K562 (cell line): Measurements from ENCODE around the gene IFT81. TPM values are rescaled to one million over a fixed set of nuclear protein-coding genes. Genes with fewer than 3 reads are reported as not detected.

Source experiments
- ASH1L ChIP-seq: fragments of 450-650 bp; IDR thresholded peaks from 2 replicates; pipeline ENCODE4 v1.6.1; 2018; ENCODE audit warnings: borderline replicate concordance, mild to moderate bottlenecking, low read depth; ENCODE audit not compliant: partially characterized antibody
- CHAMP1 ChIP-seq: fragments of 450-650 bp; IDR thresholded peaks from 2 replicates; pipeline ENCODE4 v1.6.1; 2016; ENCODE audit warnings: mild to moderate bottlenecking
- ELF1 ChIP-seq: fragments of 200-800 bp; sonication (Bioruptor generic); IDR thresholded peaks from 2 replicates; pipeline ENCODE4 v1.6.1; 2016; ENCODE audit warnings: missing genetic modification characterization, missing compliant biosample characterization
- FOS ChIP-seq: IDR thresholded peaks from 3 replicates; pipeline ENCODE4 v1.6.1; 2011; ENCODE audit not compliant: insufficient read length; ENCODE audit errors: extremely low read depth
- HCFC1 ChIP-seq: IDR thresholded peaks from 2 replicates; pipeline ENCODE4 v1.6.1; 2012; ENCODE audit warnings: low read depth, low read length, improper control_type of control experiment
- HDAC2 ChIP-seq: fragments of 450-650 bp; IDR thresholded peaks from 2 replicates; pipeline ENCODE4 v1.6.1; 2016; ENCODE audit warnings: mild to moderate bottlenecking
- KLF16 ChIP-seq: IDR thresholded peaks from 2 replicates; pipeline ENCODE4 v1.6.1; 2016; ENCODE audit warnings: antibody characterized with exemption
- MBD2 ChIP-seq: sonication (generic); IDR thresholded peaks from 2 replicates; pipeline ENCODE4 v1.6.1; 2016; ENCODE audit warnings: low read depth, borderline replicate concordance
- NR2C1 ChIP-seq, 2 experiments: fragments of 450-650 bp; IDR thresholded peaks; 2 replicates each; pipeline ENCODE4 v1.6.1; 2017; ENCODE audit warnings: mild to moderate bottlenecking in 2 of 2, antibody characterized with exemption in 1 of 2, inconsistent platforms in 1 of 2, missing compliant biosample characterization in 1 of 2, missing genetic modification characterization in 1 of 2
- PCBP2 ChIP-seq: fragments of 200-400 bp; formaldehyde crosslinking; IDR thresholded peaks from 2 replicates; pipeline ENCODE4 v1.6.1; 2018; ENCODE audit warnings: low read length, low read depth, mild to moderate bottlenecking, moderate library complexity; ENCODE audit not compliant: poor library complexity, severe bottlenecking
- PHF21A ChIP-seq: fragments of 450-650 bp; IDR thresholded peaks from 2 replicates; pipeline ENCODE4 v1.6.1; 2017; ENCODE audit warnings: low read depth, borderline replicate concordance
- RAD51 ChIP-seq: fragments of 450-650 bp; IDR thresholded peaks from 2 replicates; pipeline ENCODE4 v1.7.1; 2016; ENCODE audit warnings: low read depth, mild to moderate bottlenecking, borderline replicate concordance
- SMAD4 ChIP-seq: fragments of 250-450 bp; sonication (Bioruptor Pico); conservative IDR thresholded peaks from 2 replicates; pipeline ENCODE4 v1.8.0; 2021; ENCODE audit warnings: inconsistent platforms, mild to moderate bottlenecking, moderate library complexity
- TFE3 ChIP-seq: fragments of 450-650 bp; formaldehyde crosslinking; IDR thresholded peaks from 2 replicates; pipeline ENCODE4 v1.4.0; 2020; ENCODE audit warnings: mild to moderate bottlenecking, mixed read lengths
- TOE1 ChIP-seq, 2 experiments: fragments of 450-650 bp in 1 of 2; sonication (generic) in 1 of 2; formaldehyde crosslinking in 1 of 2; IDR thresholded peaks; 2 replicates each; pipeline versions ENCODE4 v1.7.1 to v1.8.0; 2016 to 2022; ENCODE audit warnings: borderline replicate concordance in 2 of 2, mild to moderate bottlenecking in 2 of 2, antibody characterized with exemption in 1 of 2, inconsistent platforms in 1 of 2, low read depth in 1 of 2, missing genetic modification reagents in 1 of 2, moderate library complexity in 1 of 2
- YY1 ChIP-seq, 3 experiments: IDR thresholded peaks; 2 replicates each; pipeline ENCODE4 v1.6.1; 2011; ENCODE audit warnings: low read length in 2 of 3, mild to moderate bottlenecking in 2 of 3, moderate library complexity in 2 of 3, borderline replicate concordance in 1 of 3, control low read depth in 1 of 3, low read depth in 1 of 3; ENCODE audit not compliant: insufficient read depth in 3 of 3, insufficient replicate concordance in 2 of 3, control insufficient read depth in 1 of 3, insufficient read length in 1 of 3; ENCODE audit errors: extremely low read depth in 1 of 3
- ZBTB11 ChIP-seq, 3 experiments: fragments of 200-800 bp in 1 of 3; fragments of 250-450 bp in 1 of 3; fragments of 450-650 bp in 1 of 3; sonication (Bioruptor Pico) in 1 of 3; sonication (Bioruptor generic) in 1 of 3; formaldehyde crosslinking in 1 of 3; IDR thresholded peaks; 2 replicates each; pipeline versions ENCODE4 v1.6.1 to v1.8.0; 2016 to 2022; ENCODE audit warnings: mild to moderate bottlenecking in 2 of 3, missing genetic modification characterization in 2 of 3, missing compliant biosample characterization in 1 of 3, moderate library complexity in 1 of 3
- ZNF408 ChIP-seq: fragments of 250-450 bp; sonication (Bioruptor Pico); IDR thresholded peaks from 2 replicates; pipeline ENCODE4 v1.4.0; 2020; ENCODE audit warnings: low read depth, mild to moderate bottlenecking, moderate library complexity
- ZNF41 ChIP-seq: fragments of 250-450 bp; sonication (Bioruptor Pico); conservative IDR thresholded peaks from 2 replicates; pipeline ENCODE4 v1.4.0; 2020; ENCODE audit warnings: mild to moderate bottlenecking
- polyA plus RNA-seq, 8 experiments: library from polyadenylated mRNA; depleted of rRNA in 4 of 8; stranded (reverse) in 5 of 8; unstranded in 3 of 8; fragments of >200 nt; fragmentation: Nextera tagmentation in 2 of 8; fragmentation: Illumina TruSeq in 1 of 8; extraction: Ambion mirVana in 2 of 8; extraction: Trizol in 1 of 8; gene quantifications; 2 replicates each; pipeline versions ENCODE4 v1.2.1 to v1.2.3, GENCODE V29; 2011 to 2014; ENCODE audit warnings: inconsistent platforms in 1 of 8, missing spikeins in 1 of 8
- total RNA-seq, 7 experiments: library from RNA; depleted of rRNA in 6 of 7; stranded (reverse); fragments of >200 nt in 6 of 7; fragmentation: Illumina TruSeq in 2 of 7; extraction: Trizol in 2 of 7; gene quantifications; 2 replicates each; pipeline versions ENCODE4 v1.2.1 to v1.2.3, GENCODE V29; 2011 to 2021; ENCODE audit warnings: low replicate concordance in 1 of 7

IFT81 gene
- total and polyA plus RNA-seq, 9 of the 15 experiments (the other 6 are each of a cell fraction or from before 2014, with no cell fraction given) = 2.8 to 11.9 (median 7.9) TPM

GRCh38 chr12:110102255-110102654 is 21.9 kb upstream of the IFT81 start (continued):
- peak; percentile 76 for TF ChIP-seq TFE3 (CRISPR knock-in tag)
- peak; percentile 88; the same call in 1 of the 2 replicates for TF ChIP-seq TOE1 (IDR thresholded peaks at IDR 0.05; ENCODE audit: borderline replicate concordance)
- TF ChIP-seq TOE1 (CRISPR knock-in tag; IDR thresholded peaks at IDR 0.05; ENCODE audit: borderline replicate concordance, low read depth) = no peak
- peak; percentile 27 to 87 (median 35) for TF ChIP-seq YY1 (IDR thresholded peaks at IDR 0.05; ENCODE audit: borderline replicate concordance in 1 of 3, control insufficient read depth in 1 of 3, extremely low read depth in 1 of 3, insufficient read depth in 3 of 3, insufficient read length in 1 of 3, insufficient replicate concordance in 2 of 3, low read depth in 1 of 3, low read length in 2 of 3)
- TF ChIP-seq NR2C1 (IDR thresholded peaks at IDR 0.05) = no peak; the same call in 1 of the 2 replicates
- TF ChIP-seq NR2C1 (tag; IDR thresholded peaks at IDR 0.05) = no peak
- TF ChIP-seq ASH1L = peak; percentile 83
- TF ChIP-seq PCBP2 = no peak
- peak; percentile 89; the same call in 1 of the 2 replicates for TF ChIP-seq PHF21A
- peak; percentile 92 for TF ChIP-seq CHAMP1
- peak; percentile 96 for TF ChIP-seq FOS
- no peak for TF ChIP-seq ZNF41
- TF ChIP-seq SMAD4 (CRISPR knock-in tag) = 0 out of 2 replicates have a peak, but pooled peaks have one; percentile 5
- TF ChIP-seq HDAC2 = 0 out of 2 replicates have a peak, but pooled peaks have one; percentile 36
- peak; percentile 97 for TF ChIP-seq RAD51
- peak; percentile 35; the same call in 1 of the 2 replicates for TF ChIP-seq HCFC1
- peak; percentile 79; the same call in 1 of the 2 replicates for TF ChIP-seq MBD2
- peak in 1 of 3 experiments; percentile 37; a peak in 1 of 6 replicates for TF ChIP-seq ZBTB11 (CRISPR knock-in tag; IDR thresholded peaks at IDR 0.05)
- TF ChIP-seq ELF1 (tag) = peak; percentile 37; the same call in 1 of the 2 replicates
- 0 out of 2 replicates have a peak, but pooled peaks have one; percentile 7 for TF ChIP-seq KLF16
- TF ChIP-seq ZNF408 = no peak
